Right ventricle myocardium superior (tissue), 1 donor: ENCODE measurements around the gene CCDC183. TPM values are rescaled to one million over a fixed set of nuclear protein-coding genes. Genes with fewer than 3 reads are reported as not detected.
"Not testable (repeated sequence)": the region's sequence is repeated elsewhere in the genome, so short reads cannot be mapped to it uniquely, and the experiment has no call there.

Experiments used
- ATAC-seq: fragments of 200-7000 bp; cut with Tn5 transposase; one replicate; pipeline ENCODE4 v1.9.1; 2020; ENCODE audit warnings: mild to moderate bottlenecking; ENCODE audit not compliant: poor library complexity
- DNase-seq: peaks from one replicate; pipeline ENCODE4 v3.0.0-alpha.2; 2020
- intact Hi-C: fragments of 100-400 bp; cut with DNase I; formaldehyde crosslinking; loops from one replicate; pipeline ENCODE4 v1.11.2; 2022
- long read RNA-seq: library from polyadenylated mRNA; unstranded; transcript quantifications from one replicate; pipeline ENCODE4 v2.0.0, GENCODE V29; 2021
- total RNA-seq: library from RNA; stranded (reverse); fragmentation: NEBNext Ultra II Directional; extraction: Animal tissue kit (Norgen Biotek cat#: 25700); gene quantifications from one replicate; pipeline ENCODE4 v1.2.1, GENCODE V29; 2021
- donor health status: DM: no; HTN: yes; CAD: no; lungs with severe emphysema.

Gene CCDC183
- total RNA-seq: 1.5 TPM
- long read RNA-seq, partial matches to known transcripts: 1 of 3 reads
- long read RNA-seq, other reads (novel, unspliced or antisense): 2 of 3 reads

- no peak for DNase-seq
- intact Hi-C loops: no loop called here
- no peak for ATAC-seq
Measured at GRCh38 chr9:136796238-136796774, at the start of gene CCDC183. Gene CCDC183, plus strand, starts transcription at chr9:136796338. Its CDS starts 60 bp downstream, at chr9:136796398.

- ATAC-seq (no peak), DNase-seq (no peak)
- intact Hi-C loops: no loop called here
Measured at GRCh38 chr9:136746621-136747020, 49.5 kb upstream of the CCDC183 start.

GRCh38 chr9:136747161-136748060 lies 48.7 kb upstream of the CCDC183 start:
- DNase-seq: no peak
- ATAC-seq: no peak

GRCh38 chr9:136748201-136748600 lies 47.9 kb upstream of the CCDC183 start, which contains the start of gene LCN6:
Gene LCN6, minus strand, starts transcription at chr9:136748525. Its CDS starts 42 bp downstream, at chr9:136748483.
- ATAC-seq (peak; percentile 5), DNase-seq (no peak)
- intact Hi-C loops: no loop called here

More at GRCh38 chr9:136747161-136748060, 48.7 kb upstream of the CCDC183 start:
- intact Hi-C loops: no loop called here

GRCh38 chr9:136748666-136749611 lies 47.2 kb upstream of the CCDC183 start:
- ATAC-seq: peak; percentile 75
- peak; percentile 80 for DNase-seq
- intact Hi-C loops: no loop called here

GRCh38 chr9:136750526-136750925 lies 45.6 kb upstream of the CCDC183 start:
- no peak for DNase-seq
- intact Hi-C loops: no loop called here
- no peak for ATAC-seq

GRCh38 chr9:136751244-136751643 lies 44.9 kb upstream of the CCDC183 start:
- ATAC-seq: no peak
- intact Hi-C loops: no loop called here
- no peak for DNase-seq

- DNase-seq (no peak), ATAC-seq (no peak)
- intact Hi-C loops: no loop called here
Measured at GRCh38 chr9:136751814-136752213, 44.3 kb upstream of the CCDC183 start.

GRCh38 chr9:136753371-136754058 lies 42.6 kb upstream of the CCDC183 start:
- DNase-seq: no peak
- no peak for ATAC-seq
- intact Hi-C loops: no loop called here

GRCh38 chr9:136754059-136754572 lies 42.0 kb upstream of the CCDC183 start:
- intact Hi-C loops: no loop called here
- DNase-seq: no peak
- no peak for ATAC-seq

GRCh38 chr9:136754626-136755301 lies 41.4 kb upstream of the CCDC183 start:
- no peak for DNase-seq
- intact Hi-C loops: no loop called here
- no peak for ATAC-seq

- ATAC-seq, intact Hi-C loops, DNase-seq: not testable (repeated sequence)
Measured at GRCh38 chr9:136755302-136756133, 40.6 kb upstream of the CCDC183 start.

- ATAC-seq: no peak
- intact Hi-C loops: no loop called here
Measured at GRCh38 chr9:136756134-136756438, 40.1 kb upstream of the CCDC183 start.

GRCh38 chr9:136756836-136757235 lies 39.3 kb upstream of the CCDC183 start:
- DNase-seq (no peak), ATAC-seq (no peak)
- intact Hi-C loops: no loop called here

More at GRCh38 chr9:136756134-136756438, 40.1 kb upstream of the CCDC183 start:
- no peak for DNase-seq

GRCh38 chr9:136757328-136757727 lies 38.8 kb upstream of the CCDC183 start:
- intact Hi-C loops: no loop called here
- DNase-seq (no peak), ATAC-seq (no peak)

GRCh38 chr9:136757751-136758140 lies 38.4 kb upstream of the CCDC183 start:
- intact Hi-C loops: no loop called here
- ATAC-seq (no peak), DNase-seq (no peak)

GRCh38 chr9:136759001-136759400 lies 37.1 kb upstream of the CCDC183 start:
- intact Hi-C loops: no loop called here
- ATAC-seq (no peak), DNase-seq (no peak)
